NCI-H128 (cell line): ENCODE results near the gene OR10G3.
A peak's percentile ranks its signal among the peaks of the same experiment; 100 is the strongest.

Source experiments
- DNase-seq: peaks from one replicate; lab custom pipeline; 2025; ENCODE audit not compliant: unreplicated experiment; lab: John Stamatoyannopoulos, UW

The OR10G3 gene

DNA sequence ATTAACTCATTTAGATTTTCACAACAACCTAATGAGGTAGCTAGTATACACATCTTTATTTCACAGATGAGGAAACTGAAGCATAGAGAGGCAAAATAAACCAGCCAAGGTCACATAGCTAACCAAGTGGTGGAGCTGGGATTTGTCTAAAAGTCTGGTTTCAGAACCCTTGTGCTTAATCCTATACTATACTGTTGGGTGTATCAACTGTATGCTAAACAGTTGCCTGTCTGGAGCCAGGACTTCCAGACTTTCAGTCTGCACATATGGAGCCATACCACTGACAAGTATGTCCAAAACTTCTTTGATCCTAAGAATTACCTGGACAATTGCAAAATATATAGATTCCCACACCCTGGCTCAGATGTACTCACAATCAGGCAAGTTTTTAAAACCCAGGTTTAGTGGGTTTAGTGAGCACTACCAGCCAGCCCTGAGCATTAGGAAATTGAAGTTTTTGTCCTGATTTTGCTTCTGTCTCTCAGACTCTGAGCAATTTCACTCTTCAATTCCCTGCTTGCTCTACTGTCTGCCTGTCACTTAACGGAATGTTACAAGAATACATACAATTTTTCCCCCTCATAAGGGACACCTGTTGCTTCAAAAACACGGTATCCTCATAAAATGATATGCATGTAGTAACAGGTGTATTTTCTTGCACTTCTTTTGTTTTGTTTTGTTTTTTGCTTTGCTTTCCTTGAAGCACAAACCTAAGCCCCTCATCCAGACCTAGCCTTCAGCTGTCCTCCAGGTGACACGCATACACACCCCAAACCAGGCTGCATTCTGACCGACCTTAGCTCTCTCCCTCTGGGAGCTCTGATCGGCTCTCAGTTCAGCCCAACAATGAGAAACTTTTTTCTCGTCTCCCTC is 44.1 kb downstream of the OR10G3 start:
- no peak for DNase-seq

DNA sequence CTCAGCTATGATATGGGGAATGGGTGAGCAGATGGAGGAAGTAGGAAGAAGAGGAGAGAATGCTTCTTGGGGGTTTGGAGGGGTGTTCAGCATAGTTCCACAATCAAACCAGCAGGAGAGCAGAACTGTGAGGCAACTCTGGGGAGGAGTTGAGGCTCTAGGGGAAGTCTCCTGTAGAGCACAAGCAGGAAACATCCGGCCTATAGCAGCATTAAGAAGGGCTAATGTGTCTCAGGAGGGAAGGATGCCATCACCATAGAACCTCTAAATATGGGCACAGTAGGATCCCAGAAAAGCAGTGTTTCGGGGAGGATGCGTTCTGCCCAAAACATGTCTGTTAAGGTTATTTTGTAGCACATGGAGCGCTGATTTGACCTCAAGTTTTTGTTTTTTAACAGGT is 45.3 kb downstream of the OR10G3 start:
- DNase-seq: no peak

GRCh38 chr14:21533294-21533693 is 46.6 kb downstream of the OR10G3 start:
- no peak for DNase-seq

GRCh38 chr14:21529515-21529914 is 50.4 kb downstream of the OR10G3 start:
- DNase-seq: no peak

DNA sequence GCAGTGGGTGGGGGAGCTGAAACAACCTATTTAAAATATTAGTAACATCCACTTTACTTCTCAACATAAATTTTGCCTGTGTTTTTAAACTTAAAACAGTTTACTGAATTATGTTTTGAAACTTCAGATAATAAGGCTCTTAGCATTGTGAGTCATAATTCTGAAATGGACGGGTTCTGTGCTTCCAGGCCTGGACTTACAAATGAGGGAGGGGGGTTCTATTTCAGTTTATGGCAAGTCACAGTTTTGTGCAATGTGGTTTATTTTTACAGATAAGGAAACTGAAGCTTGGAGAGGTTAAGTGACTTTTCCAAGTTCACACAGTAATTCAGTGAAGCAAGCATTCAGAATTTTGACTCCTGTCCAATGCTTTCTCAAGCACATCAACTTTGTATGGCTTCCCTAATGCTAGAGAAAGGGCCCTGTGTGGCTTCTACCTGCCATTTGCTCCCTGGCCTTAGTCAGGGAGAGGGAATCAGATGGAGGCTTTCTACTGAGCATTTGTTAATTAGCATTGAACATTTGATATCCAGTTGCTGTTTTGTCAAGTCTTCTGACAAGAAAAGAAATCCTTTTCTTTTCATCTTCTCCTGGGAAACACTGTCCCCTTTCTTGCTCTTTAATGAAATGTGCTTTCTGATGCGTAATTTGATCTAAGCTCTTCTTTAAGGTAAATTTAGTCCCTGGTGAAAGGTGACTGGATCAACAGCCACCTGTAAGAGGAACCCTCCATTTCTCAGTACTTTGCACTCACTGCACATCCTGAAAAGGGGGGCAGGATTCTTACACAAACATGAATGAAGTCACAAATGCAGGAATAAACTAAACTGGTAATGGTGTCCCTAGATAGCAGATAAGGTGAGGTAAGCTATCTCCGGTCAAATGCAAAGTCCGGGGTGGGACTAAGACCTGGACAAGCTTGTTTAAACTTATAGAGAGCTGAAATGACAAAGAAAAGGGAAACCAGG is 51.2 kb downstream of the OR10G3 start:
- no peak for DNase-seq

DNA sequence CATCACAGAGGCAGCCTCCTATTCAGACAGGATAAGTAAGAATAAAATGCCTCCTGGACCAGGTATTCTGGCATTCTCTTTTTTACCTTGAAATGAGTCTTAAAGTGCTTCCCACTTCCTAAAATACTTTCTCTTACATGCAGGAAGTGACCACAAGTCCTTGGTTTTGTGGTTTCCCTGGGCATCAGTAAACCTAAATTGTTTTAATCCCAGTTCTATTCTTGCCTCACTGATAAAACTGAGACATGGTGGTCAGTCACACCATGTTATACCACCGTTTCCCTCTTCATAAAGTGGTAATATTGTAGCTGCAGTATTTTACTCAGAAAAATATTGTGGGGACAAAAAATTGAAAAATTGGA is 52.6 kb downstream of the OR10G3 start:
- DNase-seq: no peak

DNA sequence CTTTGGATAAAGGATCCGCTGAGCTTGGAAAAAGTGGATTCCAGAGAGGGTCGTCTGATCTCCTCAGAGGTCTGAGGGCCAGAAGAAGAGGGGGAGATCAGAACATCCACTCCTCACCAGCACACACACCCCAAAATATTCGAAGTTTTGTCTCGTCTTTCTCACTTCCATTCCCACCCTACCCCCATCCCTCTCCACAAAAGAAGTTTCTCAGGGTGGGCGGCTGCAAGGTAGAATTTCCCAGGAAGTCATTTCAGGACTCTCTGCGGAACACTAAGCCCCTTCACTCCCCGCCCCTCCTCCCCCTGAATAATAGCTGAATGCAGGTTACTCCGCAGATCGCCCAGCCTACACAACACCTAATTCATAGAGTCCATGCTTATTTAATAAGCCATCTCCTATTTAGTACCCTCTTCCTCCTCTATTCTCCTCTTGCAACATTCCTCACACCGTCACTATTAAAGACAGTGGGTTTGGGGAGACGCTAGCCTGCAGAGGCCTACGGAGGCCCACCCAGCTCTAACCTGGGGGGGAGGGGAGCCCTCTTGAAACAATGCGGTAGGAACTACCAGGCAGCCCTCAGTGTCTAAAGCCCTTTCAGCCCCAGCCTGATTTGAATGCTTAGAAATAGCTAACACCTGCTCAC is 53.1 kb downstream of the OR10G3 start:
- DNase-seq: no peak

DNA sequence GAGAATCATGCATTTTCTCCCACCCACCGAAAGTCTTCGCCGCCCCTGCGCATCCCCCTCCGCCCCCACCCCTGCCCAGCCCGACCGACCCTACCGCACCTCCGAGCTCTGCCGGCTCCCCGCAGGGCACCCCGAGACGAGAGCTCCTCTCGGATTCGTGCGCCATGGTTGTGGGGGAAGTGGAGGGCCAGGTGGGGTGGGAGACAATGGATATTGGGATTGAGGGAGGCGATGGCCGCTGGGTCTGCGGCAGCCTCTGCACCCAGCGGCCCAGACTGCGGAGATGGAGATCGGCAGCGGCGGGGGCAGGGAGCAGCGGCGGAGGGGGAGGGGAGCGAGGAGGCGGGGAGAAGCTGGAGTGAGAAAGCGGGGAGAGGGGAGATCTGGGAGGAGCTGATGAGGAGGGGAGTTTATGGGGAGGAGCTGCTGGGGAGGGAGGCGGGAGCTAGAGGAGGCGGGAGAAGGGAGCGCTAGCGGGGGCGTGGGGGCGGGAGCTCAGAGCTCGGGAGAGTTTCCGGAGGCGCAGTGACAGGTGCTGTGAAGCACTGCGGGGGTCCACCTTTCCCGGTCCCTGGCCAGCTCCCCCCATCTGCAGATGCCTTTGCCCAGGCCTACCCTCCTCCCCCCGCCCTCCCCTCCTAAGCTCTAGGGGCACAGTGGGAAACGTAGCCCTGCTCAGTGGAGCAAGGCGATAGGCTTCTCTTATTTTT is 53.8 kb downstream of the OR10G3 start, which contains the start of gene SALL2:
TSS of gene SALL2 (minus strand) at position 385 of the 710 bp plus-strand sequence. CDS start at position 166, 219 bp downstream.
- peak; percentile 78 for DNase-seq

DNA sequence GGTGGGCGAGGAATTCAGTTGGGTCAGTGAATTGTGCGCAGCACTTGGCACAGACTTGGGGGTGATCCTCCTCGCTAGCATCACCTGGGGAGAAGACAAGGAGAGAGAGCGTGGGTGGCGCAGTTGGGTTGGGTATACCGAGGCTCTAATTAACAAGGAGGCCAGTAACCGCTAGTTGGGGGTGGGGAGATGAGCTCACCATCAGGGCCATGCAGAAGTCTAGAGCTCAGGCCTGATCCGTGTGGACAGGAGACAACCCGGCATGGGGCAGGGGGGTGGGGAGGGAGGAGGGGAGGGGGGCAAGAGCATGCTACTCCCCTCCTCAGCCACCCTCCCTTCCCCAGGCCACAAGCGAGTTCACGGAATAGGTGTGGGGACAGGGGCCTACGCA is 54.3 kb downstream of the OR10G3 start:
- DNase-seq: no peak

- no peak for DNase-seq
Measured at GRCh38 chr14:21524575-21525490, 55.0 kb downstream of the OR10G3 start.

GRCh38 chr14:21523203-21523602 is 56.7 kb downstream of the OR10G3 start:
- no peak for DNase-seq

- DNase-seq: no peak
Measured at GRCh38 chr14:21521501-21521900, 58.4 kb downstream of the OR10G3 start.

DNA sequence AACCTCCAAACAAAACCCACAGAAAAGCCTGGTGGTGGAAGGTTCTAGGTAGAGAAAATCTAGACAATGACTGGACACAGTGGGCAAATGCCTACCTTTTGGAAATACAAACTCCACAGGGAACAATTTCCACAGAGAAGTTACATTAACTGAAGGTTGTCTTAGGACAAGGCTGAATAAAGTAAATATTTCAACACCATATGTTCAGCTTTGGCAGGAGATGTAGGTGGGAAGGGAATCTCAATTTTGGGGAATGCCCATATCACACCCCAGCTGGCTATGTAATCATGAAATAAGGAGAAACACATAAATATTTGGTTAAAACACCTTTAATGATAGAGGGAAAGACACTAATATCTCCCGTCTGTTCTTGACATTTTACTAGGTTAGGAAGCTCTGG is 59.1 kb downstream of the OR10G3 start:
- DNase-seq: no peak

GRCh38 chr14:21518725-21519124 is 61.2 kb downstream of the OR10G3 start:
- DNase-seq: no peak
